Hepatocyte (in vitro differentiated cells): ENCODE data around the gene APEH. TPM values are rescaled to one million over a fixed set of nuclear protein-coding genes. Genes with fewer than 3 reads are reported as not detected.

ENCODE experiments used
- DNase-seq: peaks from one replicate; pipeline ENCODE4 v3.0.0-alpha.2; 2016; ENCODE audit warnings: low spot score
- H2AFZ ChIP-seq: fragments of 200-600 bp; sonication (generic); 2 replicates; pipeline ENCODE4 v1.6.0; 2016; ENCODE audit warnings: antibody characterized with exemption, mild to moderate bottlenecking
- H3K27ac ChIP-seq: fragments of 200-600 bp; sonication (generic); 2 replicates; pipeline ENCODE4 v1.5.1; 2016; ENCODE audit warnings: mild to moderate bottlenecking
- H3K27me3 ChIP-seq: fragments of 200-600 bp; sonication (generic); 2 replicates; pipeline ENCODE4 v1.6.1; 2016
- H3K36me3 ChIP-seq: fragments of 200-600 bp; sonication (generic); replicated peaks from 2 replicates; pipeline ENCODE4 v1.5.1; 2016; ENCODE audit warnings: low read depth; ENCODE audit not compliant: insufficient read depth
- H3K4me1 ChIP-seq: fragments of 200-600 bp; sonication (generic); 2 replicates; pipeline ENCODE4 v1.5.1; 2016; ENCODE audit warnings: mild to moderate bottlenecking, moderate library complexity; ENCODE audit not compliant: insufficient read depth
- H3K4me2 ChIP-seq: fragments of 200-600 bp; sonication (generic); 2 replicates; pipeline ENCODE4 v1.6.0; 2016
- H3K4me3 ChIP-seq: fragments of 200-600 bp; sonication (generic); 2 replicates; pipeline ENCODE4 v1.5.1; 2016; ENCODE audit warnings: mild to moderate bottlenecking
- H3K79me2 ChIP-seq: fragments of 200-600 bp; sonication (generic); 2 replicates; pipeline ENCODE4 v1.6.0; 2017; ENCODE audit warnings: mild to moderate bottlenecking
- H3K9me2 ChIP-seq: fragments of 200-600 bp; sonication (generic); replicated peaks from 2 replicates; pipeline ENCODE4 v1.6.0; 2017; ENCODE audit warnings: mild to moderate bottlenecking; ENCODE audit not compliant: insufficient read depth
- H3K9me3 ChIP-seq: fragments of 200-600 bp; sonication (generic); 2 replicates; pipeline ENCODE4 v1.5.1; 2016; ENCODE audit warnings: low read depth, mild to moderate bottlenecking
- H4K20me1 ChIP-seq: fragments of 200-600 bp; sonication (generic); 2 replicates; pipeline ENCODE4 v1.6.0; 2016; ENCODE audit warnings: mild to moderate bottlenecking; ENCODE audit not compliant: insufficient read depth, poor library complexity, severe bottlenecking
- EZH2 ChIP-seq: fragments of 200-600 bp; sonication (generic); IDR thresholded peaks from 2 replicates; pipeline ENCODE4 v1.6.1; 2016; ENCODE audit warnings: antibody characterized with exemption, mild to moderate bottlenecking, borderline replicate concordance
- EZH2phosphoT487 ChIP-seq: fragments of 200-600 bp; sonication (generic); IDR thresholded peaks from one replicate; pipeline ENCODE4 v1.6.1; 2018; ENCODE audit warnings: antibody characterized with exemption, mild to moderate bottlenecking, low read depth, moderate library complexity; ENCODE audit not compliant: unreplicated experiment, severe bottlenecking
- WGBS: methylation state at CpG from one replicate; pipeline ENCODE4 v1.1.6; 2016; ENCODE audit warnings: low lambda C conversion rate; ENCODE audit errors: missing lambda C conversion rate; 5-methylcytosine and 5-hydroxymethylcytosine counted together
- polyA plus RNA-seq: library from polyadenylated mRNA; unstranded; fragments of >200 nt; fragmentation: Nextera tagmentation; extraction: Ambion mirVana; gene quantifications from 2 replicates; pipeline ENCODE4 v1.2.1, GENCODE V29; 2016
- total RNA-seq: library from RNA; depleted of rRNA; stranded (reverse); fragments of >200 nt; gene quantifications from 2 replicates; pipeline ENCODE4 v1.2.3, GENCODE V29; 2014
- TF ChIP-seq, protein P1 (sequence below): fragments of 200-600 bp; sonication (generic); IDR thresholded peaks from 2 replicates; pipeline ENCODE4 v1.5.1; 2016; ENCODE audit warnings: antibody characterized with exemption, mild to moderate bottlenecking; ENCODE audit not compliant: poor library complexity

Gene APEH
- total and polyA plus RNA-seq, 2 experiments from 2014 or later: 120 to 148 TPM

DNA sequence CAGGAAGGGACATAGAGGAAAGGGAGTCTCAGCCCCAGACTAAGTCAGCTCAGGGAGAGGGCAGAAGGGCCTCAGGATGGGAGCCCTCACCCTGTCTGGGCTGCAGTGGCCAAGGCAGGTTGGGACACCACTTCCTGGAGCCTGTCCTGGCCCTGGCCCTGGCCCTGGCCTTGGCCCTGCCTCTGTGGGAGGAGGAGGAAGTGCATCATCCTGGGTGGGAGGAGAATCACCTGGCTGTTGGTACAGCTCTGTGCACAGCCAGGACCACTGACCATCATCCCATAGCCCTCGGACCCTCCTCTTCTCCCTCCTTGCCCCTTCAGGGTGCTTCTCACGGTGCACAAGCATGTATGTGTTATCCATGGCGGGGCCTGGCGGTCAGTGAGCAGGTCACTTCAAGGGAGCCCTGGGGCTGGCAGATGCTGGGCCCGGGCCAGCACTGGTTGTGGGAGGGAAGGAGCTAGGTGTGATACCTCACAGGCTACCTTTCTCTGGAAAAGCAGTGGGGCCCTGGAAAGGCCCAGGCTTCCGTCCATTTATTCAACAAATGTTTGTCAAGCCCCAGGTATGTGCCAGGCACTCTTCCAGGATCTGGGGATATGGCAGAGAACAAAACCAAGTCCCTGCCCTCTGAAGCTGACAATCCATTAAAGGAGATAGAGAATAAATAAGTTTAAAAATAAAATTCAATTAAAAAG lies 8.2 kb upstream of the APEH start:
- Histone ChIP-seq H3K27ac (no peak overlapping the region), H3K79me2 (no peaks in the 10 kb centered on the region), H3K9me2 (no peaks in the 10 kb centered on the region), H4K20me1 (no peaks in the 10 kb centered on the region), H3K27me3 (no peaks in the 10 kb centered on the region), H3K4me3 (no peak overlapping the region), H3K4me1 (peaks cover 28% of the 10 kb centered on the region), H3K9me3 (no peaks in the 10 kb centered on the region), H3K36me3 (no peaks in the 10 kb centered on the region), H3K4me2 (no peak overlapping the region), H2AFZ (no peak overlapping the region)
- DNase-seq: no peak
- TF ChIP-seq EZH2phosphoT487: no peak
- no peak for TF ChIP-seq EZH2
- TF ChIP-seq, protein P1, sequence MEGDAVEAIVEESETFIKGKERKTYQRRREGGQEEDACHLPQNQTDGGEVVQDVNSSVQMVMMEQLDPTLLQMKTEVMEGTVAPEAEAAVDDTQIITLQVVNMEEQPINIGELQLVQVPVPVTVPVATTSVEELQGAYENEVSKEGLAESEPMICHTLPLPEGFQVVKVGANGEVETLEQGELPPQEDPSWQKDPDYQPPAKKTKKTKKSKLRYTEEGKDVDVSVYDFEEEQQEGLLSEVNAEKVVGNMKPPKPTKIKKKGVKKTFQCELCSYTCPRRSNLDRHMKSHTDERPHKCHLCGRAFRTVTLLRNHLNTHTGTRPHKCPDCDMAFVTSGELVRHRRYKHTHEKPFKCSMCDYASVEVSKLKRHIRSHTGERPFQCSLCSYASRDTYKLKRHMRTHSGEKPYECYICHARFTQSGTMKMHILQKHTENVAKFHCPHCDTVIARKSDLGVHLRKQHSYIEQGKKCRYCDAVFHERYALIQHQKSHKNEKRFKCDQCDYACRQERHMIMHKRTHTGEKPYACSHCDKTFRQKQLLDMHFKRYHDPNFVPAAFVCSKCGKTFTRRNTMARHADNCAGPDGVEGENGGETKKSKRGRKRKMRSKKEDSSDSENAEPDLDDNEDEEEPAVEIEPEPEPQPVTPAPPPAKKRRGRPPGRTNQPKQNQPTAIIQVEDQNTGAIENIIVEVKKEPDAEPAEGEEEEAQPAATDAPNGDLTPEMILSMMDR: no peak
- 93% methylated on average over 6 of the region's 6 CpGs for WGBS

DNA sequence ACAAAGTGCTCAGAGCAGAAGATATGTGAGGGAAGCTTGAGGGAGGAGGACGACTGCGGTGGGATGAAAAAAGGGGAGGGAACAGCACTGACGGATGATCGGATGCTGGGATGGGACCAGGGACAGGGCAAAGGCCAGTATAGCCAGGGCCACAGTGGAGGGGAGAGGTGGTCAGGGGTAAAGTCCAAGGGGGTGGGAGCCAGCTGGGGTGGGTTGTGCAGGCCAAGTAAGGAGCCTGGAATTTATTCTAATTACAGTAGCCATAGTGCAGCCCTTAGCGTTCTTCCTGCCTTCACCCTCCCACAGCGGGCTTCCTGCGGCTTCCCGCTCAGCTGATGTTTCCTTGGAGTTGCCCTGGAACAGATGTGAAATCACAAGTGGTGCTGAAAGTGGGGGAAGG lies 7.6 kb upstream of the APEH start:
- Histone ChIP-seq H3K79me2 (no peaks in the 10 kb centered on the region), H3K9me2 (no peaks in the 10 kb centered on the region), H2AFZ (no peak overlapping the region), H4K20me1 (no peaks in the 10 kb centered on the region), H3K36me3 (no peaks in the 10 kb centered on the region), H3K4me1 (peaks cover 28% of the 10 kb centered on the region), H3K27ac (no peak overlapping the region), H3K27me3 (no peaks in the 10 kb centered on the region), H3K9me3 (no peaks in the 10 kb centered on the region), H3K4me2 (no peak overlapping the region), H3K4me3 (no peak overlapping the region)
- 54% methylated on average over 8 of the region's 8 CpGs for WGBS
- peak; percentile 34 for DNase-seq
- no peak for TF ChIP-seq EZH2
- TF ChIP-seq, protein P1: no peak
- TF ChIP-seq EZH2phosphoT487: no peak

GRCh38 chr3:49667701-49668413 lies 6.3 kb upstream of the APEH start:
- Histone ChIP-seq H3K9me2 (no peaks in the 10 kb centered on the region), H3K4me1 (peaks cover 31% of the 10 kb centered on the region), H4K20me1 (no peaks in the 10 kb centered on the region), H3K79me2 (no peaks in the 10 kb centered on the region), H3K9me3 (no peaks in the 10 kb centered on the region), H3K27ac (peak overlapping the region; percentile 73), H3K36me3 (no peaks in the 10 kb centered on the region), H3K4me3 (no peak overlapping the region), H3K27me3 (no peaks in the 10 kb centered on the region), H2AFZ (no peak overlapping the region), H3K4me2 (peak overlapping the region; percentile 15)
- TF ChIP-seq, protein P1: no peak
- no peak for TF ChIP-seq EZH2
- TF ChIP-seq EZH2phosphoT487: no peak
- DNase-seq: no peak
- WGBS: 92% methylated on average over 23 of the region's 25 CpGs
